ENCODE measurements around the gene SORL1. TPM values are rescaled to one million over a fixed set of nuclear protein-coding genes. Genes with fewer than 3 reads are reported as not detected.

The SORL1 gene
- total RNA-seq, 1 experiment from 2014 or later: 4.9 TPM

GRCh38 chr11:121553389-121553788, 101.3 kb downstream of the SORL1 start:
- H4K20me1 ChIP-seq (ENCODE audit: insufficient read depth): no peaks in the 10 kb centered on the region
- H3K9me2 ChIP-seq (ENCODE audit: insufficient read depth): no peaks in the 10 kb centered on the region
- TF ChIP-seq CTCF (conservative IDR thresholded peaks at IDR 0.05) (no peak), EZH2 (IDR thresholded peaks at IDR 0.05; ENCODE audit: low read depth) (no peak)
- H3K4me1 ChIP-seq (replicated peaks; ENCODE audit: insufficient read depth): peaks cover 13% of the 10 kb centered on the region; the same call in 1 of the 2 replicates
- no peak overlapping the region for H2AFZ ChIP-seq
- no peak overlapping the region for H3K4me3 ChIP-seq
- H3K79me2 ChIP-seq (ENCODE audit: low read depth): no peaks in the 10 kb centered on the region
- intact Hi-C loops (cut with micrococcal nuclease; ENCODE audit: unreplicated experiment): loop anchor here (5.0 kb wide), 1 partner anchor 101 kb away; the partner anchor contains the start of genes SORL1 and SORL1-AS1
- BruUV-seq (replicated peaks): no TSS peak
- no peak overlapping the region for H3K27ac ChIP-seq
- H3F3A ChIP-seq (ENCODE audit: insufficient read depth, low read depth): no peaks in the 10 kb centered on the region
- no peaks in the 10 kb centered on the region for H3K9me3 ChIP-seq (ENCODE audit: insufficient read depth, low read depth)
- ChIA-PET POLR2A (ENCODE audit: unreplicated experiment) (no interaction called here), CTCF (no interaction called here)
- no peaks in the 10 kb centered on the region for H3K36me3 ChIP-seq (ENCODE audit: low read depth)
- no peak for DNase-seq
- H3K4me2 ChIP-seq: peak overlapping the region; percentile 10; the same call in 1 of the 2 replicates
- peaks cover 69% of the 10 kb centered on the region for H3K27me3 ChIP-seq (ENCODE audit: insufficient read depth, low read depth)

GRCh38 chr11:121553806-121554205, 101.7 kb downstream of the SORL1 start:
- Histone ChIP-seq H3K4me1 (replicated peaks; ENCODE audit: insufficient read depth) (peaks cover 13% of the 10 kb centered on the region; the same call in 1 of the 2 replicates), H3K27ac (no peak overlapping the region), H3K36me3 (ENCODE audit: low read depth) (no peaks in the 10 kb centered on the region), H3K9me2 (ENCODE audit: insufficient read depth) (no peaks in the 10 kb centered on the region), H3K79me2 (ENCODE audit: low read depth) (no peaks in the 10 kb centered on the region), H3K27me3 (ENCODE audit: insufficient read depth, low read depth) (peaks cover 68% of the 10 kb centered on the region), H3K4me2 (peak overlapping the region; percentile 10; the same call in 1 of the 2 replicates), H3K9me3 (ENCODE audit: insufficient read depth, low read depth) (no peaks in the 10 kb centered on the region), H2AFZ (no peak overlapping the region), H3F3A (ENCODE audit: insufficient read depth, low read depth) (no peaks in the 10 kb centered on the region), H3K4me3 (no peak overlapping the region), H4K20me1 (ENCODE audit: insufficient read depth) (no peaks in the 10 kb centered on the region)
- intact Hi-C loops (cut with micrococcal nuclease; ENCODE audit: unreplicated experiment): loop anchor here (5.0 kb wide), 1 partner anchor 102 kb away; the partner anchor contains the start of genes SORL1 and SORL1-AS1
- peak; percentile 70 to 84 for DNase-seq
- ChIA-PET POLR2A (ENCODE audit: unreplicated experiment) (no interaction called here), CTCF (no interaction called here)
- no peak for TF ChIP-seq EZH2 (IDR thresholded peaks at IDR 0.05; ENCODE audit: low read depth)
- TF ChIP-seq CTCF (conservative IDR thresholded peaks at IDR 0.05): no peak
- no TSS peak for BruUV-seq (replicated peaks)

- no peaks in the 10 kb centered on the region for H3K9me3 ChIP-seq (ENCODE audit: insufficient read depth, low read depth)
- intact Hi-C loops (cut with micrococcal nuclease; ENCODE audit: unreplicated experiment): loop anchor here (5.0 kb wide), 1 partner anchor 102 kb away; the partner anchor contains the start of genes SORL1 and SORL1-AS1
- DNase-seq: no peak
These were observed 102.4 kb downstream of the SORL1 start for GRCh38 chr11:121554552-121554951.

More at GRCh38 chr11:121554552-121554951, 102.4 kb downstream of the SORL1 start:
- no peaks in the 10 kb centered on the region for H3K79me2 ChIP-seq (ENCODE audit: low read depth)
- H4K20me1 ChIP-seq (ENCODE audit: insufficient read depth): no peaks in the 10 kb centered on the region
- H3K27me3 ChIP-seq (ENCODE audit: insufficient read depth, low read depth): peaks cover 70% of the 10 kb centered on the region
- no peaks in the 10 kb centered on the region for H3F3A ChIP-seq (ENCODE audit: insufficient read depth, low read depth)
- H3K9me2 ChIP-seq (ENCODE audit: insufficient read depth): no peaks in the 10 kb centered on the region
- BruUV-seq (replicated peaks): no TSS peak
- no peaks in the 10 kb centered on the region for H3K36me3 ChIP-seq (ENCODE audit: low read depth)
- H2AFZ ChIP-seq: no peak overlapping the region
- TF ChIP-seq CTCF (conservative IDR thresholded peaks at IDR 0.05) (no peak), EZH2 (IDR thresholded peaks at IDR 0.05; ENCODE audit: low read depth) (no peak)
- H3K4me3 ChIP-seq: no peak overlapping the region
- H3K27ac ChIP-seq: no peak overlapping the region
- POLR2A ChIA-PET (ENCODE audit: unreplicated experiment): no interaction called here
- H3K4me2 ChIP-seq: no peak overlapping the region
- CTCF ChIA-PET: no interaction called here
- H3K4me1 ChIP-seq (replicated peaks; ENCODE audit: insufficient read depth): peaks cover 13% of the 10 kb centered on the region; the same call in 1 of the 2 replicates
